Posterior vena cava (tissue), 2 donors: ENCODE measurements around the gene GPR17. TPM values are rescaled to one million over a fixed set of nuclear protein-coding genes. Genes with fewer than 3 reads are reported as not detected.

ENCODE experiments used
- DNase-seq: peaks from one replicate; pipeline ENCODE4 v3.0.0-alpha.2; 2020; ENCODE audit warnings: low spot score
- intact Hi-C, 2 donors: fragments of 100-400 bp; cut with DNase I; formaldehyde crosslinking; loops; one replicate each; pipeline versions ENCODE4 v1.14.1 to v1.14.2; 2022 to 2023
- total RNA-seq, 2 donors: library from RNA; stranded (reverse); fragmentation: NEBNext Ultra II Directional; extraction: Animal tissue kit (Norgen Biotek cat#: 25700); gene quantifications; one replicate each; pipeline ENCODE4 v1.2.1, GENCODE V29; 2021
- donor health status: DM: yes; HTN: yes; CAD: no.
- donor health status: DM: yes; HTN: yes; CAD: no.

GPR17 gene
- total RNA-seq, 2 donors from 2014 or later, result 0.10 TPM; not detected in 1

DNA sequence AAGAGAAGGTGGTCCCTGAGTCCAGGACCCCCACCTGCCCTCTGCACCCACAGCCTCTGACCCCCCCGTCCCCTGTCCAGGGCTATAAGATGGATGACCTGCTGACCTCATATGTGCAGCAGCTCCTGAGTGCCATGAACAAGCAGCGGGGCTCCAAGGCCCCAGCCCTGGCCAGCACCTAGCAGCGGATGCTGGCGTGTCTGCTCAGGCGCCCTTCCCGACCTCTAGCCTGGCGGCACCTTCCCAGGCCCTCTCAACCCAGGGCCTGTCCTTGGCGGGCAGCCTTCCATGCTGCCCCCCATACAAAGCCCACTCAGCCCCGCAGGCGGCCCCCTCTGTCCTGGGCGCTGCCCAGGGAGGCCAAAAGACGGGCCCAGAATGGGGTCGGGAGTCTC lies 8.7 kb upstream of the GPR17 start:
- intact Hi-C loops, result no loop called here
- DNase-seq, result no peak

GRCh38 chr2:127637725-127638252 lies 8.2 kb upstream of the GPR17 start:
- no peak for DNase-seq
- intact Hi-C loops, result no loop called here

- intact Hi-C loops, result no loop called here
- DNase-seq, result no peak
Observed at GRCh38 chr2:127638361-127639110, 7.4 kb upstream of the GPR17 start.

- no peak for DNase-seq
- intact Hi-C loops, result no loop called here
Observed at GRCh38 chr2:127639111-127639474, 6.9 kb upstream of the GPR17 start.

DNA sequence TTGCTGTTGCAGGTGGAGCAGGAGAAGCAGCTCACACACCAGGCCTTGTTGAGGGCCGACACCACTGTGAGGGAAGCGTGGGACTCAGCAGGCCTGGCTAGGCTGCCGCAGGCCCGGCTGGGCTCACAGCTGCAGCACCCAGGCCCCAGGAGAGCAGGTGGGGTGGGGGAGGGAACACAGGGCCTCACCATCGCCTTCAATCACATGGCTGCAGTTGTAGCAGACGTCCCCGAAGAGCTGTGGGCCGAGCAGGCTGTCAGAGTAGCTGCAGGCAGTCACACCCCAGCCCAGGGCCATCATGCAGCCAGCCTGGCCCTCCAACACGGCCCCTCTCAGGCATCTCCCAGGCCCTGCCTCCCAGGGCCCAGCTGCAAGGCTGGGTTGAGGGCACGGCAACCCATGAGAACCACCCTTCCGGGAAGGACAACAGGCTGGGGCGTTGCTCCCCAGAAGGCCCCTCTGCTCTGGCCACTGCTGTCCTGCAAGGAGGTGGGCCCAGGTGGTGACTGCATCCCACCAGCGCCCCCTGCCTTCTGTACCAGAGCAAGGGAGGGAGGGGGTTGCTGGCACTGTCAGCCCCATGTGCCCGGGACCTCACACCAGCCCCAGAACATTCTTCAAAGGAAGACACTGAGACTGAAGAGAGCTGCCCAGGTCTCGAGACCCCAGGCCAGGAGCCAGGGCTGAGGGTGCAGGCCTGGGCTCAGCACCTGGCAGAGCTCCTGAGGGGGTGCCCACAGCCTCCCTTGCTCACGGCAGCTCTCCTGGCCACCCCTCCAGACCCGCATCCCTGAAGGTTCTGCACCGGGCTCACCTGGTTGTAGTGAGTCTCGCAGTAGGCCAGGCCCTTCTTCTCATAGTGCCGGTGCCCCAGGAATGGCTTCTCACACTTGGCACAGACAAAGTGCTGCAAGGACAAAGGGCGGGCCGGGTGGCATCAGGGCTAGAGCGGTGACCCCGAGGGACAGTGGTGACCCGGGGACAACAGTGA lies 5.6 kb upstream of the GPR17 start:
- intact Hi-C loops, result loop anchor here in 1 of 2 donors (5.0 kb wide), 1 partner anchor 113 kb away; the partner anchor contains the start of gene IWS1
- no peak for DNase-seq

GRCh38 chr2:127641133-127641532 lies 4.8 kb upstream of the GPR17 start:
- intact Hi-C loops, result loop anchor here in 1 of 2 donors (5.0 kb wide), 1 partner anchor 114 kb away; the partner anchor contains the start of gene IWS1
- DNase-seq, result no peak

GRCh38 chr2:127641846-127642507 lies 4.0 kb upstream of the GPR17 start:
- intact Hi-C loops, result loop anchor here in 1 of 2 donors (5.0 kb wide), 1 partner anchor 115 kb away; the partner anchor contains the start of gene IWS1
- DNase-seq, result no peak

- intact Hi-C loops, result loop anchor here in 1 of 2 donors (5.0 kb wide), 1 partner anchor 116 kb away; the partner anchor contains the start of gene IWS1
- DNase-seq, result no peak
Observed at GRCh38 chr2:127642706-127643438, 3.1 kb upstream of the GPR17 start.

GRCh38 chr2:127643439-127644065 lies 2.4 kb upstream of the GPR17 start:
- DNase-seq, result no peak
- intact Hi-C loops, result loop anchor here in 1 of 2 donors (5.0 kb wide), 1 partner anchor 116 kb away; the partner anchor contains the start of gene IWS1

DNA sequence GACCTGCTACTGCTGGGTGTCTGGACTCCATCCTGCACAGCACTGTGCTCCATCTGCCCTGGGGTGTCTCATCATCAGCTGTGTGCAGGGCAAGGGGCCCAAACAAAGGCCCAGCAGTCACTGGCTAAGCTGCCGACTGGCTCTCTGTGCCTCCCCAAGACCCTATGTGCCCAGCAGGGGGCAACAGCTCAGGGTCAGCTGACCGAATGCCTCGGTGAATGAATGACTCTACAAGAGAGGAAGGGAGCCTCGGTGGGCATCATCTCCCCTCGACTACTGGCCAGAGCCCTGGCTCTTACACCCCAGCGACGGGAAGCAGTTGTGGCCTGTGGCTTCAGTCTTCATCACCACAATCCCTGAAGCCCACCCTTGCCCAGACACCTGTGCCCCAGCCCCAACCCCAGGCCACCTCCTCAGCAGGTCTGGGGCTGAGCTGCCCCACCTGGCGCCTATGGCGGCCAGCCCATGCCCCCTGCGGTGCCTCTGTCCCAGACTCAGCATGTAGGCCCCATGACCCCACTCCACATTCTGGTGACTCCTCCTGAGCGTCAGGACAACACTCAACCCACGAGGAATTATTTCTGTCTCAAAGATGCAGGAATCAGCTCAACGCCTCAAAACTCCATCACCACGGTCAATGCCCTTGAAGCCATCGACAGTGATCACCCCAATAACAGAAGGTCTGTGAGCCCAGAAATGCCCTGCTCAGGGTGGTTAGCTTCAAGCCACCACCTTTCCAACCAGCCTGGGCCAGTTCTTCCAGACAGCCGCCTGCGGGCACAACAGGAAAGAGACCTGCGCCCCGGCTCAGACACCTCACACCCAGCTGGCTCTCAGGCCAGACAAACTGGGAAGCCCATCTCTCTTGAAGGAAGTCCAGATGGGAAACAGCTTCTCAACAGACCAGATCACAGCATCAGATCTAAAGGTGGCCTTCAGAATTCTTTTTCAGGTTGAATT lies 1.6 kb upstream of the GPR17 start:
- intact Hi-C loops, result loop anchor here in 1 of 2 donors (5.0 kb wide), 2 partner anchors 53 to 117 kb away; partner anchors contain the start of gene IWS1
- DNase-seq, result no peak

- DNase-seq, result no peak
Observed at GRCh38 chr2:127645026-127645394, 943 bp upstream of the GPR17 start.

GRCh38 chr2:127646487-127647241 lies 711 bp downstream of the GPR17 start:
- peak; percentile 78 for DNase-seq
- intact Hi-C loops, result loop anchor here in 1 of 2 donors (5.0 kb wide), 1 partner anchor 51 kb away; no protein-coding TSS in a partner anchor

More at GRCh38 chr2:127645026-127645394, 943 bp upstream of the GPR17 start:
- intact Hi-C loops, result loop anchor here in 1 of 2 donors (5.0 kb wide), 1 partner anchor 52 kb away; no protein-coding TSS in a partner anchor

DNA sequence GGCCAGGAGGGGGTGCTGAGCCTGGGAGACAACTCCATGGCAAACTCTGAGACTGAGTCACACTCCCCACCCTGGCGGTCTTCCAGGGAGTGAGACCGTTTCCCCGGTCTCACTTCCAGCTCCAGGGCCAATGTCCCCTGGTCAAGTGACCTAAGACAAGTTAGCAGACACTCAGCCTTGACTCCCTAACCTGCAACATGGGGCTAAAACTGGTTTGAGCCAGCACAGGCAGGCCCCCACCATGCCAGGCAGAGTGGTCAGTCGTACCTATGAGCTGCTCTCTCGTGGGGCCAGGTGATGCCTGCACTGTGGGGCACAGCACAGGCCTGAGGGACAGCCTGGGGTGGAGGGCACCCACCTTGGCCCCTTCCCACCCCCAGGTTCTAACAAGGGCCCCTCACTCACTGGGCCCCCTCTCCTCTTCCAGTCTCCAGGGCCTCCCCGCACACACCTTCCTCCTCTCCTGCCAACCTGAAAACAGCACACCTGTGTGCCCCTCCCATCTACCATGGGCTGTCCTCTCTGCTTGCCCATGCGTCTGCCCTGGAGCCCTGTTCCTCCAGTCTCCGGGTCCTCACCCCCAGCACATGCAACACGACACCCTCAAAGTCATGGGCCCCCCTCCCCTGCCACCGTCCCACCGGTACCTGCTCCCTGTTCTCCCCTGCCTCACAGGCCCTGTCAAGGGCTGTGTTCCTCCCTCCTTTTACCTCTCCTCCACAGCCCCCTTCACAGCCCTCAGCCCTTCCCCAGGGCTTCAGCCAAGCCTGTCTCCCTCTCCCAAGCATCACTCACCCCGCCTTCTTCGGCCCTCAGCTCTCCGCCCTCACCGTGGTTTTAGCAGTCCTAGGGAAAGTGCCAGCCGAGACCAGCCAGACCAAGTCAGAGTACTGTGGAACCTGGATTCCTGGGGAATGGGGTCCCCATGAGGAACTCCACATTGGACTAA lies 1.6 kb downstream of the GPR17 start:
- DNase-seq, result peak; percentile 90
- intact Hi-C loops, result loop anchor here in 1 of 2 donors (5.0 kb wide), 1 partner anchor 50 kb away; no protein-coding TSS in a partner anchor

DNA sequence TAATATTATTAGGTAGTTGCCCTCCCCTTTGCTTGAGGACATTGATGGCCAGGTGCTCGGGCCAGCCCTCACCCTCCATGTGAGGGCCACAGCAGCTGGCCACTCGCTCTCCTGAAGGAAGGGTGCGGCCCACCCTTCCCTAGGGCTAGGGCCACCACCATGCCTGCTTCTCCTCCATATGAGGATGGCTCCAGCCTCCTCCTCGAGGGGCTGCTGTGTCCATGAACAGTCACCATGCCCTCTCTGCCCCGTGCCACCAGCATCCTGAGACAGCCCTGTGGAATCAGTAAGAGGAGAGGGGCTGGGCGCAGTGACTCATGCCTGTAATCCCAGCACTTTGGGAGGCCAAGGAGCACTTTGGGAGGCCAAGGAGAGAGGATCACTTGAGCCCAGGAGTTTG lies 2.4 kb downstream of the GPR17 start:
- intact Hi-C loops, result loop anchor here in 1 of 2 donors (5.0 kb wide), 1 partner anchor 49 kb away; no protein-coding TSS in a partner anchor
- peak; percentile 52 for DNase-seq
